ENCODE data around the gene RABGAP1L. TPM values are rescaled to one million over a fixed set of nuclear protein-coding genes. Genes with fewer than 3 reads are reported as not detected.

RABGAP1L gene
- total RNA-seq, 2 experiments from 2014 or later = 59.8 to 67.6 TPM

GRCh38 chr1:174680101-174680500 lies 520.8 kb downstream of the RABGAP1L start:
- H3K9me3 ChIP-seq (ENCODE audit: control insufficient read depth in 1 of 2, insufficient read depth in 1 of 2, low read length in 2 of 2) = no peaks in the 10 kb centered on the region
- Mint-ChIP-seq H3K27me3 (no peaks in the 10 kb centered on the region), H3K36me3 (ENCODE audit: low read depth) (peaks cover 21% of the 10 kb centered on the region), H3K4me1 (ENCODE audit: low read depth) (no peaks in the 10 kb centered on the region), H3K9me3 (no peaks in the 10 kb centered on the region), H3K4me3 (no peak overlapping the region), H3K27ac (no peak overlapping the region)
- no peak for ATAC-seq (ENCODE audit: poor library complexity)
- no peak for DNase-seq
- ChIA-PET POLR2A (no interaction called here), CTCF (no interaction called here)
- TF ChIP-seq CTCF (IDR thresholded peaks at IDR 0.05) = no peak
- no peaks in the 10 kb centered on the region for H3K27me3 ChIP-seq (ENCODE audit: control insufficient read depth in 1 of 2, insufficient read depth in 2 of 2, low read length in 2 of 2)
- H3K4me3 ChIP-seq (ENCODE audit: low read length) = no peak overlapping the region
- H3K36me3 ChIP-seq (ENCODE audit: insufficient read depth, low read length) = peaks cover 2% of the 10 kb centered on the region
- H3K27ac ChIP-seq (ENCODE audit: low read depth in 1 of 2, low read length in 2 of 2) = no peak overlapping the region
- intact Hi-C loops (cut with DNase I, micrococcal nuclease) = no loop called here
- no peaks in the 10 kb centered on the region for H3K4me1 ChIP-seq (ENCODE audit: insufficient read depth, low read length)

GRCh38 chr1:174682419-174683008 lies 523.2 kb downstream of the RABGAP1L start:
- H3K9me3 ChIP-seq (ENCODE audit: control insufficient read depth in 1 of 2, insufficient read depth in 1 of 2, low read length in 2 of 2) = no peaks in the 10 kb centered on the region
- no peaks in the 10 kb centered on the region for H3K4me1 ChIP-seq (ENCODE audit: insufficient read depth, low read length)
- Mint-ChIP-seq H3K36me3 (ENCODE audit: low read depth) (peaks cover 32% of the 10 kb centered on the region), H3K4me3 (no peak overlapping the region), H3K4me1 (ENCODE audit: low read depth) (no peaks in the 10 kb centered on the region), H3K9me3 (no peaks in the 10 kb centered on the region), H3K27ac (no peak overlapping the region), H3K27me3 (no peaks in the 10 kb centered on the region)
- no peak overlapping the region for H3K27ac ChIP-seq (ENCODE audit: low read depth in 1 of 2, low read length in 2 of 2)
- H3K4me3 ChIP-seq (ENCODE audit: low read length) = no peak overlapping the region
- TF ChIP-seq CTCF (IDR thresholded peaks at IDR 0.05) = no peak
- intact Hi-C loops (cut with DNase I, micrococcal nuclease) = no loop called here
- ChIA-PET CTCF (interaction anchor here (0.6 kb wide), 1 partner anchor 9 kb away, joined by 3 read pairs; no protein-coding TSS in a partner anchor), POLR2A (no interaction called here)
- ATAC-seq (ENCODE audit: poor library complexity) (no peak), DNase-seq (no peak)
- no peaks in the 10 kb centered on the region for H3K27me3 ChIP-seq (ENCODE audit: control insufficient read depth in 1 of 2, insufficient read depth in 2 of 2, low read length in 2 of 2)
- peaks cover 2% of the 10 kb centered on the region for H3K36me3 ChIP-seq (ENCODE audit: insufficient read depth, low read length)

GRCh38 chr1:174686213-174686612 lies 526.9 kb downstream of the RABGAP1L start:
- H3K27me3 Mint-ChIP-seq = no peaks in the 10 kb centered on the region
- CTCF ChIA-PET = interaction anchor here (0.6 to 1.3 kb wide), 2 partner anchors 24 to 576 kb away, joined by 3 read pairs; no protein-coding TSS in a partner anchor
- Histone ChIP-seq H3K9me3 (ENCODE audit: control insufficient read depth in 1 of 2, insufficient read depth in 1 of 2, low read length in 2 of 2) (no peaks in the 10 kb centered on the region), H3K4me1 (ENCODE audit: insufficient read depth, low read length) (no peaks in the 10 kb centered on the region), H3K36me3 (ENCODE audit: insufficient read depth, low read length) (peaks cover 2% of the 10 kb centered on the region), H3K27me3 (ENCODE audit: control insufficient read depth in 1 of 2, insufficient read depth in 2 of 2, low read length in 2 of 2) (no peaks in the 10 kb centered on the region), H3K4me3 (ENCODE audit: low read length) (no peak overlapping the region), H3K27ac (ENCODE audit: low read depth in 1 of 2, low read length in 2 of 2) (no peak overlapping the region)
- POLR2A ChIA-PET = no interaction called here
- H3K27ac Mint-ChIP-seq = no peak overlapping the region
- no peak overlapping the region for H3K4me3 Mint-ChIP-seq
- no peaks in the 10 kb centered on the region for H3K9me3 Mint-ChIP-seq
- peaks cover 32% of the 10 kb centered on the region for H3K36me3 Mint-ChIP-seq (ENCODE audit: low read depth)
- no peak for TF ChIP-seq CTCF (IDR thresholded peaks at IDR 0.05)
- intact Hi-C loops (cut with DNase I, micrococcal nuclease) = no loop called here
- H3K4me1 Mint-ChIP-seq (ENCODE audit: low read depth) = no peaks in the 10 kb centered on the region
- no peak for ATAC-seq (ENCODE audit: poor library complexity)
- DNase-seq = no peak

All from CD4-positive, alpha-beta T cell (primary cell).